GM12891 (cell line): ENCODE data around the gene TSPO2.

Experiments
- PAX5 ChIP-seq: IDR thresholded peaks from 2 replicates; pipeline ENCODE4 v1.6.1; 2011; ENCODE audit warnings: low read length, moderate library complexity, mild to moderate bottlenecking; ENCODE audit not compliant: insufficient read depth, severe bottlenecking
- POLR2A ChIP-seq: IDR thresholded peaks from 2 replicates; pipeline ENCODE4 v1.6.1; 2011; ENCODE audit warnings: low read depth, low read length, control low read depth
- POLR2AphosphoS5 ChIP-seq: IDR thresholded peaks from 2 replicates; pipeline ENCODE4 v1.6.1; 2011; ENCODE audit warnings: low read depth, low read length, control low read depth
- POU2F2 ChIP-seq: IDR thresholded peaks from 2 replicates; pipeline ENCODE4 v1.6.1; 2011; ENCODE audit warnings: low read depth, mild to moderate bottlenecking, control low read depth, low read length, moderate library complexity
- SPI1 ChIP-seq: IDR thresholded peaks from 2 replicates; pipeline ENCODE4 v1.6.1; 2011; ENCODE audit warnings: low read depth, low read length, control low read depth
- TAF1 ChIP-seq: IDR thresholded peaks from 2 replicates; pipeline ENCODE4 v1.6.1; 2011; ENCODE audit warnings: low read depth, low read length, control low read depth

DNA sequence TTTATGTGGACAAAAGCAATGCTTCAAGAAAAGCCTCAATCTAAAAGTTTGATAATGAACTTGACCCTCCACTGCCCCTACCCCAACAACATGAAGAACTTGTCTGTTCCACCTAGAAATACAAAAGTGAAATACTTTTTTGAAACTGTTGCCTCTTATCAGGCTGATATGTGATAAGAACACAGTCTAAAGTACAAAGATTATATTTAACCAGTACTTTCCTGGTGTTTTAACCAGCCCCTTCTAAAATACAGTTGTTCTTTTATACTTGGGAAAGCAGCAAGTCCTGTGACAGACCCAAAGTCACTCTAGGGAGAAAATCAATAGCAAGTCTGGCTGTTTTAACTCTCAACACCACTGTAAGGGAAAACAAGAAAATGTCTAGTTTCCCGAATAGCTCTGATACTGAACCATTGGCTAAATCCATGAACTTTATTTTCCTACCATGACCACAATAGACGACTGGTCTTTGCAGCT, 23.3 kb downstream of the TSPO2 start:
- TF ChIP-seq POLR2A (no peak), TAF1 (no peak), POLR2AphosphoS5 (no peak), POU2F2 (no peak), PAX5 (no peak), SPI1 (no peak)
